ENCODE data around the gene KIAA1671.

KIAA1671 gene

DNA sequence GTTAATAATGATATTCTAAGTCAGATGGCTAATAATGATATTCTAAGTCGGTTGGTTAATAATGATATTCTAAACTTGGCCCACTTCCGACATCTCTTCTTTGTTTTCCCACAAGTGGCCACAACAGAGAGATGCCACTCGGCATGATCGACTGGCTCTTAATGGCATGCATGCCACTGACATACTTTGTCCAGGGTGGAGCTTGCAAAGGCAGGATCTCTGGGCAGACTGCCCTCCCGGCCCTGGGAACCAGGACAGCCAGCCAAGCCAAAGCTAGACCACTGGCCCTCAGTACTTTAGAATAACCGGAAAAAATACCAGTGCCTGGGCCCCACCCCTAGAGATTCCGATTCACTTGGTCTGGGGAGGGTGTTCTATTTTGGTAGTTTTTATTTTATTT lies 78.1 kb downstream of the KIAA1671 start:
- Histone ChIP-seq H3K79me2 (ENCODE audit: insufficient read depth, low read length) (no peaks in the 10 kb centered on the region), H3K9ac (ENCODE audit: low read length) (no peak overlapping the region), H3K4me3 (ENCODE audit: insufficient read depth, low read length, poor library complexity, severe bottlenecking) (no peak overlapping the region), H4K20me1 (ENCODE audit: low read depth, low read length) (no peaks in the 10 kb centered on the region), H3K27me3 (ENCODE audit: low read length) (no peaks in the 10 kb centered on the region), H3K4me2 (ENCODE audit: low read depth, low read length, poor library complexity, severe bottlenecking) (no peak overlapping the region), H3K9me2 (replicated peaks; ENCODE audit: insufficient read depth, low read length) (no peaks in the 10 kb centered on the region), H3K27ac (ENCODE audit: low read depth, low read length) (no peak overlapping the region), H2AFZ (ENCODE audit: low read depth, low read length, severe bottlenecking) (no peak overlapping the region), H3F3A (ENCODE audit: insufficient read depth) (no peaks in the 10 kb centered on the region), H3K36me3 (ENCODE audit: low read length) (no peaks in the 10 kb centered on the region), H3K9me3 (ENCODE audit: insufficient read depth, low read length) (no peaks in the 10 kb centered on the region)
- TF ChIP-seq, protein P1, sequence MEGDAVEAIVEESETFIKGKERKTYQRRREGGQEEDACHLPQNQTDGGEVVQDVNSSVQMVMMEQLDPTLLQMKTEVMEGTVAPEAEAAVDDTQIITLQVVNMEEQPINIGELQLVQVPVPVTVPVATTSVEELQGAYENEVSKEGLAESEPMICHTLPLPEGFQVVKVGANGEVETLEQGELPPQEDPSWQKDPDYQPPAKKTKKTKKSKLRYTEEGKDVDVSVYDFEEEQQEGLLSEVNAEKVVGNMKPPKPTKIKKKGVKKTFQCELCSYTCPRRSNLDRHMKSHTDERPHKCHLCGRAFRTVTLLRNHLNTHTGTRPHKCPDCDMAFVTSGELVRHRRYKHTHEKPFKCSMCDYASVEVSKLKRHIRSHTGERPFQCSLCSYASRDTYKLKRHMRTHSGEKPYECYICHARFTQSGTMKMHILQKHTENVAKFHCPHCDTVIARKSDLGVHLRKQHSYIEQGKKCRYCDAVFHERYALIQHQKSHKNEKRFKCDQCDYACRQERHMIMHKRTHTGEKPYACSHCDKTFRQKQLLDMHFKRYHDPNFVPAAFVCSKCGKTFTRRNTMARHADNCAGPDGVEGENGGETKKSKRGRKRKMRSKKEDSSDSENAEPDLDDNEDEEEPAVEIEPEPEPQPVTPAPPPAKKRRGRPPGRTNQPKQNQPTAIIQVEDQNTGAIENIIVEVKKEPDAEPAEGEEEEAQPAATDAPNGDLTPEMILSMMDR (IDR thresholded peaks at IDR 0.05; ENCODE audit: insufficient read depth, low read length, poor library complexity, severe bottlenecking): no peak

DNA sequence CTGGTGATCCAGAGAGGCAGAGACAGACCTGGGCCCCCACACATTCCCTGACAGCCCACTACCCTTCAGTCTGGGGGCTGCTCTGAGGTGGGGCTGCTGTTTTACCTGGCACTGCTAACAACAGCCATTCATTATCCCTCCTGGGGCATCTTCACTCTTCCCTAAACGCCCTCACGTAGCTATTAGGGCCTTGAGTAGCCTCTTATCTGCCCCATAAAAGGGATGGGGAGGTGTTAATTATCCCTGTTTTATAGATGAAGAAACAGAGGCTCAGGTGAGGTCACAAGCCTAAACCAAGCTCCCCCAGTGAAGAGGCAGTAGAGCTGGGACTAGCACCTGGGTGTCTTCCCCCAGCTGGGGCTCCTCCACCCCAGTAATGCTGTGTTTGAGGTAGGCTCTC lies 79.5 kb downstream of the KIAA1671 start:
- H4K20me1 ChIP-seq (ENCODE audit: low read depth, low read length): no peaks in the 10 kb centered on the region
- H3K4me2 ChIP-seq (ENCODE audit: low read depth, low read length, poor library complexity, severe bottlenecking): no peak overlapping the region
- no peak overlapping the region for H3K27ac ChIP-seq (ENCODE audit: low read depth, low read length)
- H3K9me3 ChIP-seq (ENCODE audit: insufficient read depth, low read length): no peaks in the 10 kb centered on the region
- no peaks in the 10 kb centered on the region for H3K27me3 ChIP-seq (ENCODE audit: low read length)
- no peak overlapping the region for H3K4me3 ChIP-seq (ENCODE audit: insufficient read depth, low read length, poor library complexity, severe bottlenecking)
- no peak overlapping the region for H2AFZ ChIP-seq (ENCODE audit: low read depth, low read length, severe bottlenecking)
- H3K9ac ChIP-seq (ENCODE audit: low read length): no peak overlapping the region
- no peaks in the 10 kb centered on the region for H3K36me3 ChIP-seq (ENCODE audit: low read length)
- TF ChIP-seq, protein P1 (IDR thresholded peaks at IDR 0.05; ENCODE audit: insufficient read depth, low read length, poor library complexity, severe bottlenecking): no peak
- TF ChIP-seq EZH2phosphoT487 (conservative IDR thresholded peaks at IDR 0.05; ENCODE audit: low read length): no peak
- H3K9me2 ChIP-seq (replicated peaks; ENCODE audit: insufficient read depth, low read length): no peaks in the 10 kb centered on the region
- no peaks in the 10 kb centered on the region for H3F3A ChIP-seq (ENCODE audit: insufficient read depth)
- no peaks in the 10 kb centered on the region for H3K79me2 ChIP-seq (ENCODE audit: insufficient read depth, low read length)

DNA sequence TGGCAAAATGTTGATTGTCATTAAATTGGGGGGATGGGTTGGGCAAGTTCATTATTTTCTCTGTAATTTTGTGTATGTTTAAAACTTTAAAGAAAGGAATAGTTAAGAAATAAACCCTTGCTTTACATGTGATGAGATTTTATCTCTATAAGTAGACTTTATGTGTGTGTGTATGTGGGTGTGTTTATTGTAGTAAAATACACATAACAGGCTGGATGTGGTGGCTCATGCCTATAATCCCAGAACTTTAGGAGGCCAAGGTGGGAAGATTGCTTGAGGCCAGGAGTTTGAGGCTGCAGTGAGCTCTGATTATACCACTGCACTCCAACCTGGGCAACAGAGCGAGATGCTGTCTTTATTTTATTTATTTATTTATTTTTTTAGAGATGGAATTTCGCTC lies 83.2 kb downstream of the KIAA1671 start:
- no peaks in the 10 kb centered on the region for H3K36me3 ChIP-seq (ENCODE audit: low read length)
- H3F3A ChIP-seq (ENCODE audit: insufficient read depth): no peaks in the 10 kb centered on the region
- no peak overlapping the region for H2AFZ ChIP-seq (ENCODE audit: low read depth, low read length, severe bottlenecking)
- H3K79me2 ChIP-seq (ENCODE audit: insufficient read depth, low read length): no peaks in the 10 kb centered on the region
- H3K4me2 ChIP-seq (ENCODE audit: low read depth, low read length, poor library complexity, severe bottlenecking): no peak overlapping the region
- no peak overlapping the region for H3K27ac ChIP-seq (ENCODE audit: low read depth, low read length)
- TF ChIP-seq, protein P1 (IDR thresholded peaks at IDR 0.05; ENCODE audit: insufficient read depth, low read length, poor library complexity, severe bottlenecking): no peak
- no peak for TF ChIP-seq EZH2phosphoT487 (conservative IDR thresholded peaks at IDR 0.05; ENCODE audit: low read length)
- H3K9ac ChIP-seq (ENCODE audit: low read length): no peak overlapping the region
- H3K4me3 ChIP-seq (ENCODE audit: insufficient read depth, low read length, poor library complexity, severe bottlenecking): no peak overlapping the region
- no peaks in the 10 kb centered on the region for H4K20me1 ChIP-seq (ENCODE audit: low read depth, low read length)
- H3K9me2 ChIP-seq (replicated peaks; ENCODE audit: insufficient read depth, low read length): no peaks in the 10 kb centered on the region
- no peaks in the 10 kb centered on the region for H3K27me3 ChIP-seq (ENCODE audit: low read length)
- H3K9me3 ChIP-seq (ENCODE audit: insufficient read depth, low read length): no peaks in the 10 kb centered on the region

DNA sequence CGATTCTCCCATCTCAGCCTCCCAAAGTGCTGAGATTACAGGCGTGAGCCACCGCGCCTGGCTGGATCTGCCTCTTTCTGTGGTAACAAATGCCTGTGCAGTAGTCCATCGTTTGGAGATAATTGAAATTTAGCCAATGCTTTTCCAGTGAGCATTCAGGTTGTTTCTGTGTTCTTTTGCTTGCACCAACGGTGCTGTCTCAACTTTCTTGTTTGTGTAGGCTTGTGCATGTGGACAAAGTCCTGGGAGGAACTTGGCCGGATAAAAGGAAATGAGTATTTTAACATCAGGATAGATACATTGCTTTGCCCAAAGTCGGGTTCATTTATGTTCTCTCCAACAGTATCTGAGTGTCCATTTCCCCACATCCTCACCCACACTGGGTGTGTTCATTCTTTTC lies 85.7 kb downstream of the KIAA1671 start:
- Histone ChIP-seq H3K9ac (ENCODE audit: low read length) (no peak overlapping the region), H2AFZ (ENCODE audit: low read depth, low read length, severe bottlenecking) (no peak overlapping the region), H3K4me3 (ENCODE audit: insufficient read depth, low read length, poor library complexity, severe bottlenecking) (no peak overlapping the region), H3F3A (ENCODE audit: insufficient read depth) (no peaks in the 10 kb centered on the region), H3K9me2 (replicated peaks; ENCODE audit: insufficient read depth, low read length) (no peaks in the 10 kb centered on the region), H3K9me3 (ENCODE audit: insufficient read depth, low read length) (no peaks in the 10 kb centered on the region), H3K79me2 (ENCODE audit: insufficient read depth, low read length) (no peaks in the 10 kb centered on the region), H3K36me3 (ENCODE audit: low read length) (no peaks in the 10 kb centered on the region), H3K27me3 (ENCODE audit: low read length) (no peaks in the 10 kb centered on the region), H3K4me2 (ENCODE audit: low read depth, low read length, poor library complexity, severe bottlenecking) (no peak overlapping the region), H3K27ac (ENCODE audit: low read depth, low read length) (no peak overlapping the region), H4K20me1 (ENCODE audit: low read depth, low read length) (no peaks in the 10 kb centered on the region)
- TF ChIP-seq, protein P1 (IDR thresholded peaks at IDR 0.05; ENCODE audit: insufficient read depth, low read length, poor library complexity, severe bottlenecking): no peak
- TF ChIP-seq EZH2phosphoT487 (conservative IDR thresholded peaks at IDR 0.05; ENCODE audit: low read length): no peak

All from SU-DHL-6 (cell line).